ENCODE results near the gene PDLIM1. TPM values are rescaled to one million over a fixed set of nuclear protein-coding genes. Genes with fewer than 3 reads are reported as not detected.
A peak's percentile ranks its signal among the peaks of the same experiment; 100 is the strongest.

Gene PDLIM1
- polyA plus RNA-seq, 3 donors = 1.9 to 5.2 (median 4.8) TPM

GRCh38 chr10:95253007-95253406 is 37.8 kb downstream of the PDLIM1 start:
- no peak for TF ChIP-seq CTCF (IDR thresholded peaks at IDR 0.05)
- Histone ChIP-seq H3K9ac (ENCODE audit: insufficient read depth, low read length, poor library complexity, severe bottlenecking) (no peak overlapping the region), H3K27me3 (ENCODE audit: control insufficient read depth in 2 of 2, insufficient read depth in 2 of 2, low read length in 2 of 2) (no peaks in the 10 kb centered on the region), H3K79me2 (ENCODE audit: insufficient read depth, low read length) (no peaks in the 10 kb centered on the region), H3K9me3 (replicated peaks in 1 of 2; ENCODE audit: control insufficient read depth in 1 of 2, insufficient read depth in 1 of 2, low read length in 2 of 2) (no peaks in the 10 kb centered on the region), H3K4me2 (replicated peaks; ENCODE audit: extremely low read depth, low read length, poor library complexity, severe bottlenecking) (no peak overlapping the region), H3K4me1 (ENCODE audit: control insufficient read depth in 1 of 2, insufficient read depth in 2 of 2, low read length in 2 of 2) (no peaks in the 10 kb centered on the region), H3K36me3 (replicated peaks in 1 of 2; ENCODE audit: control insufficient read depth in 1 of 2, insufficient read depth in 2 of 2, low read length in 2 of 2) (no peaks in the 10 kb centered on the region), H3K4me3 (replicated peaks in 1 of 3; ENCODE audit: low read depth in 2 of 3, low read length in 3 of 3) (no peak overlapping the region), H3K27ac (ENCODE audit: low read depth in 1 of 2, low read length in 2 of 2) (no peak overlapping the region), H2AFZ (ENCODE audit: insufficient read depth, low read depth, low read length, poor library complexity, severe bottlenecking) (no peak overlapping the region), H4K20me1 (ENCODE audit: insufficient read depth, low read length) (no peaks in the 10 kb centered on the region)
- WGBS (ENCODE audit: insufficient coverage) = no CpG with 5 or more reads among the region's 2 CpGs
- H3K27ac Mint-ChIP-seq = no peak overlapping the region
- H3K36me3 Mint-ChIP-seq = no peaks in the 10 kb centered on the region
- intact Hi-C loops (cut with micrococcal nuclease) = no loop called here
- H3K9me3 Mint-ChIP-seq = peaks cover 0 to 7% (median 3%) of the 10 kb centered on the region in 7 donors
- no peak overlapping the region for H3K4me3 Mint-ChIP-seq
- H3K27me3 Mint-ChIP-seq (ENCODE audit: low read depth in 3 of 3) = peaks cover 0 to 3% (median 3%) of the 10 kb centered on the region in 3 donors
- H3K4me1 Mint-ChIP-seq = peaks cover 4% of the 10 kb centered on the region
- no peak for DNase-seq

- Histone ChIP-seq H4K20me1 (ENCODE audit: insufficient read depth, low read length) (no peaks in the 10 kb centered on the region), H3K27ac (ENCODE audit: low read depth in 1 of 2, low read length in 2 of 2) (no peak overlapping the region), H3K9ac (ENCODE audit: insufficient read depth, low read length, poor library complexity, severe bottlenecking) (no peak overlapping the region), H3K36me3 (replicated peaks in 1 of 2; ENCODE audit: control insufficient read depth in 1 of 2, insufficient read depth in 2 of 2, low read length in 2 of 2) (no peaks in the 10 kb centered on the region), H3K4me3 (replicated peaks in 1 of 3; ENCODE audit: low read depth in 2 of 3, low read length in 3 of 3) (no peak overlapping the region), H3K4me2 (replicated peaks; ENCODE audit: extremely low read depth, low read length, poor library complexity, severe bottlenecking) (no peak overlapping the region), H3K27me3 (ENCODE audit: control insufficient read depth in 2 of 2, insufficient read depth in 2 of 2, low read length in 2 of 2) (no peaks in the 10 kb centered on the region), H3K9me3 (replicated peaks in 1 of 2; ENCODE audit: control insufficient read depth in 1 of 2, insufficient read depth in 1 of 2, low read length in 2 of 2) (no peaks in the 10 kb centered on the region), H2AFZ (ENCODE audit: insufficient read depth, low read depth, low read length, poor library complexity, severe bottlenecking) (no peak overlapping the region), H3K4me1 (ENCODE audit: control insufficient read depth in 1 of 2, insufficient read depth in 2 of 2, low read length in 2 of 2) (no peaks in the 10 kb centered on the region), H3K79me2 (ENCODE audit: insufficient read depth, low read length) (no peaks in the 10 kb centered on the region)
- TF ChIP-seq CTCF (IDR thresholded peaks at IDR 0.05) = no peak
- H3K36me3 Mint-ChIP-seq = no peaks in the 10 kb centered on the region
- intact Hi-C loops (cut with micrococcal nuclease) = no loop called here
- H3K27ac Mint-ChIP-seq = peak overlapping the region in 1 of 7 donors; percentile 47
- peaks cover 0 to 7% (median 3%) of the 10 kb centered on the region in 3 donors for H3K27me3 Mint-ChIP-seq (ENCODE audit: low read depth in 3 of 3)
- peaks cover 4% of the 10 kb centered on the region for H3K4me1 Mint-ChIP-seq
- no peak for DNase-seq
- peaks cover 0 to 2% (median 0%) of the 10 kb centered on the region in 7 donors for H3K9me3 Mint-ChIP-seq
- WGBS (ENCODE audit: insufficient coverage) = 100% methylated on average over 1 of the region's 4 CpGs
- H3K4me3 Mint-ChIP-seq = no peak overlapping the region
Measured at GRCh38 chr10:95250856-95251255, 39.9 kb downstream of the PDLIM1 start.

Data from CD14-positive monocyte (primary cell).